BE2C (cell line): ENCODE data around the gene CCND3.

Experiments used
- DNase-seq: peaks from one replicate; pipeline ENCODE4 v3.0.0-alpha.2; 2020
- H3K27me3 ChIP-seq: fragments of 250-450 bp; sonication (Bioruptor Pico); 2 replicates; pipeline ENCODE4 v1.5.1; 2020; ENCODE audit warnings: mild to moderate bottlenecking
- H3K36me3 ChIP-seq: fragments of 250-450 bp; sonication (Bioruptor Pico); 2 replicates; pipeline ENCODE4 v1.5.1; 2020; ENCODE audit warnings: mild to moderate bottlenecking
- H3K4me1 ChIP-seq: fragments of 250-450 bp; sonication (Bioruptor Pico); 2 replicates; pipeline ENCODE4 v1.5.1; 2020
- H3K4me3 ChIP-seq: 2 replicates; pipeline ENCODE4 v1.5.1; 2011; ENCODE audit warnings: low read depth, low read length
- H3K9me3 ChIP-seq: fragments of 250-450 bp; sonication (Bioruptor Pico); 2 replicates; pipeline ENCODE4 v1.5.1; 2020
- CTCF ChIP-seq: IDR thresholded peaks from 2 replicates; pipeline ENCODE4 v1.5.1; 2012; ENCODE audit warnings: mild to moderate bottlenecking, low read depth, low read length

Gene CCND3

DNA sequence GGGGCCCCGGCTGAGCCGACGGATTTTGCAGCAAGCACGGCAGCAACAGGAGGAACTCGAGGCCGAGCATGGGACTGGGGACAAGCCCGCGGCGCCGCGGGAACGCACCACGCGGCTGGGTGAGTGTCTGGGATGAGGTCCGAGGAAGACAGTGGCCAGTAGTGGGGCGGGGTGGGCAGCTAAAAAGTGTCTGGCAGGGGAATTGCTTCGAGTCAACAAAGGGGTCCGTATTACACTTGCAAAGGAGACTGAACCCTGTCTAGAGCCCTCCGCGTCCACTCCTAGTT lies 20.0 kb downstream of the CCND3 start:
- Histone ChIP-seq H3K36me3 (peaks cover 38% of the 10 kb centered on the region), H3K9me3 (no peaks in the 10 kb centered on the region), H3K4me3 (peak overlapping the region; percentile 99), H3K27me3 (no peaks in the 10 kb centered on the region), H3K4me1 (no peaks in the 10 kb centered on the region; the same call in 1 of the 2 replicates)
- DNase-seq = peak; percentile 30
- TF ChIP-seq CTCF = no peak

GRCh38 chr6:41920921-41921711 lies 20.5 kb downstream of the CCND3 start, which contains the start of the genes BYSL and MED20:
TSS of gene BYSL (plus strand) at chr6:41921499. CDS start at chr6:41921563, 64 bp downstream.
TSS of gene MED20 (minus strand) at chr6:41921139. CDS start at chr6:41921018, 121 bp downstream.
- Histone ChIP-seq H3K9me3 (no peaks in the 10 kb centered on the region), H3K36me3 (peaks cover 42% of the 10 kb centered on the region), H3K4me3 (peak within 1 kb of the TSS; percentile 99), H3K27me3 (no peaks in the 10 kb centered on the region), H3K4me1 (no peaks in the 10 kb centered on the region; the same call in 1 of the 2 replicates)
- peak; percentile 92 for DNase-seq
- peak; percentile 90 for TF ChIP-seq CTCF

DNA sequence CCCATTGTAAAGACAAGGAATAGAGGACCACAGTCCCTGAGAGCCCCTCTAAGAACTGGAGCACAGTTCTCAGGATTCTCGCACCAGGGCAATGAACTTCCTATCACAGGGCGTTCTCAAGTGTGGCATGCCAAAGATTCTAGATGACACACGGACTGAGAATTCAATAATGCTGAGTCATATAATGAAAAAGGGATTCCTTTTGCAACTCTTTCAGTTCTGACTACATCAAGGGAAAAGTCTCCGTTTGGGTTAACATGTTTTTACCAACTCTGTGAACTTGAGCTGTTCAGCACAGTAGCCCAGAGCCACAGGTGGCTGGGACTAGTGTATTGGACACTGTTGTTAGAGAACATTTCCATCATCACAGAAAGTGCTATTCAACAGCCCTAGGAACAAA lies 24.1 kb downstream of the CCND3 start:
- no peak for TF ChIP-seq CTCF
- Histone ChIP-seq H3K36me3 (peaks cover 25% of the 10 kb centered on the region), H3K9me3 (no peaks in the 10 kb centered on the region), H3K4me1 (no peaks in the 10 kb centered on the region), H3K4me3 (no peak overlapping the region), H3K27me3 (no peaks in the 10 kb centered on the region)
- DNase-seq = no peak

- no peak for DNase-seq
- Histone ChIP-seq H3K27me3 (no peaks in the 10 kb centered on the region), H3K36me3 (peaks cover 20% of the 10 kb centered on the region), H3K4me1 (no peaks in the 10 kb centered on the region), H3K9me3 (no peaks in the 10 kb centered on the region), H3K4me3 (no peak overlapping the region)
- TF ChIP-seq CTCF = no peak
These were observed 26.6 kb downstream of the CCND3 start for GRCh38 chr6:41914869-41915530.

DNA sequence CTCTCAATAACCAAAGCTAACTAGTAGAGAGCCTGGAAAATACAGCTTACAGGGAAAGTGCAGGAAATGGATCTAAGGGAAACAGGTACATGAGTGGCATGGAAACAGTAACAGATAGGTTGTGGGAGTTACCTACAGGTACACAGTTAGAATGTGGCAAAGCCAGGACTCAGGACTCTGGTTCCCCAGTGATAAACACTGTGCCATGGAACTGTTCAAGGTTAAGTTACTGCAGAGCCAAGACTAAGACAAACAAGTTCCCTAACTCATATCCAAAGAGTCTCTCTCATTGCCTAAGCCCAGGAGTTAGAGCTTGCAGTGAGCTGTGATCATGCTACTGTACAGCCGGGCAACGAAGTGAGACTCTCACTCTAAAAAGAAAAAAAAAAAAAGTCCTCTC lies 27.3 kb downstream of the CCND3 start:
- H3K27me3 ChIP-seq = no peaks in the 10 kb centered on the region
- H3K4me1 ChIP-seq = no peaks in the 10 kb centered on the region
- no peak for DNase-seq
- no peak for TF ChIP-seq CTCF
- H3K36me3 ChIP-seq = peaks cover 20% of the 10 kb centered on the region
- H3K9me3 ChIP-seq = no peaks in the 10 kb centered on the region
- H3K4me3 ChIP-seq = no peak overlapping the region

- H3K27me3 ChIP-seq = no peaks in the 10 kb centered on the region
- H3K9me3 ChIP-seq = no peaks in the 10 kb centered on the region
- peaks cover 29% of the 10 kb centered on the region for H3K36me3 ChIP-seq
- DNase-seq = no peak
- TF ChIP-seq CTCF = no peak
- no peaks in the 10 kb centered on the region for H3K4me1 ChIP-seq
- H3K4me3 ChIP-seq = no peak overlapping the region
These were observed 31.9 kb downstream of the CCND3 start for GRCh38 chr6:41909727-41910126.
